Nucleus accumbens (tissue), 56 donors: ENCODE measurements around the gene THSD4.
A peak's percentile ranks its signal among the peaks of the same experiment; 100 is the strongest.

Experiments
- DNase-seq, 56 donors: peaks; one replicate each; lab custom pipeline; 2025; lab: John Stamatoyannopoulos, UW

THSD4 gene

DNA sequence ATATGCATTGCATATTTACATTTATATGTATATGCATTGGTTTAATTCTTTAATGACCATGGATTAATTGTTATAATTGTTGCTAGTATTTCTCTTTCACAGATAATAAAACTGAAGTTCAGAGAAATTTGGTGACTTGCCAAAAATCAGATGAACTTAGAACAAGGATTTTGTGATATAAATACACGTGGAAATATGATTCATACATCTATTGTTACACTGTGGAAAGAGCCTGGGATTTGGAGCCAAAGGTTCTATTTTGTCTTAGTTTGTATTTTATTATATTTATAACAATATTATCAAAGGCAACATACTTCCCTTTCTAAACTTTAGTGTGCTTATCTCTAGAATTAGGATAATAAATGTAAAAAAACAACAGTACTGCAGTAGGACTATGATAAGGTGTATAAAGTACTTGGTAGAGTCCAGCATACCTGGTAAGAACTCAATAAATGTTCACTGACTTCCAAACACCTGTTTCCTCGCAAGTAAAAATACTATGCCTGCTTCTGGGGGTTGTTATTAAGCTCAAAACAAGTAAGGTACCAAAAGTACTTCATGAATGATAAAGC is 342.9 kb downstream of the THSD4 start:
- DNase-seq = no peak

DNA sequence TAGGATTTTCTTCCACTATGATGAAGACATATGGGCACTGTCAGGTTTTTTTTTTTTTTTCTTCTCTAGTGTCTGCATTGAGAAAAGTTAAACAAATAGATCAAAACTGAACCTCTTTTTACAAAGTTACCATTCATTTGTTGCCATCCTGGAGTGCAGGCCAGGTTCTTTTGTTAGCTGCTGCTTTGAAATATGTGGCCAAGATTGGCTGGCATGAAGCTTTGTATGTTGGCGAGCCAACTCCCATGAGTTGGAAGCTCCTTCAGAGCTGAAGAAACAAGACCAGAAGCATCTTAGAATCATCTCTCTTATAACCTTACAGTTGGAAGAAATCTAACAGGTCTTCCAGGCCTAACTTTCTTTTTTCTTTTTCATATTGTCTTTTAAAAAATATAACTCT is 346.5 kb downstream of the THSD4 start:
- DNase-seq = peak in 6 of 56 donors; percentile 5 to 28 (median 18)

DNA sequence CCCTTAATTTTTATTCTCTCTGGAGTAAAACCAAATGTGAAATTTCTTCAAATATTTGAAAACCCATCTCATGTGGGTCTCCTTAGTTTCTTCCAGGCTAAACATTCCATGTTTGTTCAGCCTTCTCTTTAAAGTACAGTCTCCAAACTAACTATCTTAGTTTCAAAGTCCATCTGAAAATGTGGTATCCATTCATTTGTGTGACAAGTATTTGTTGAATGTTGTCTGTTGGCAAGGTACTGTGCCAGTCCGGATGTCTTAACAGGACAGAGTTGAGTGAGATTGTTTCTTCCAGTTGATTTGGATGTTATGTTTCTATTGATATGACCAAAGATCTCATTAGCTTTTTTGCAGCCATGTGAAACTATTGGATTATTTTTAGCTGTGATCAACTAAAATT is 347.4 kb downstream of the THSD4 start:
- DNase-seq = no peak

DNA sequence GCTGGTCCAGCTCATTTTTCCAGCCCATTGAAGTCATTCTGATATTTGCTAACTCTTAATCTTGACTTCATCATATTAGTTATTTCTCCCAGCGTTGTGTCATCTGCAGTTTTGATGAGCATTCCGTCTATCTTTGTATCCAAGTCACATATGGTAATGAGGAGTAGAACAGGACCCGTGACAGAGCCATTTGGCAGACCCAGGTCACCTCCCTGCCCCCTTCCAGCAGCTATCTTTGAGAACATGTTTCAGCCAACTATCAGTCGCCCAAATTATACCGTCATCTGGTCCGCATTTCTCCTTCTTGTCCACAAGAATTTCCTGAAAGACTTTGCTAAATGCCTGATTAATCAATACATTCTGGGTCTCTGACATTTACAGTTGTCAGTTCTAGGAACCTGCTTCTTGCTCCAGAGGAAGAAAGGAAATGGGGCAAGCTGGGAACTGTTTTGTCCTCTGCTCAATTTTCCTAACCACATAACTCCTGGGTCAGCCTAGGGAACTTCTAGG is 347.9 kb downstream of the THSD4 start:
- no peak for DNase-seq

DNA sequence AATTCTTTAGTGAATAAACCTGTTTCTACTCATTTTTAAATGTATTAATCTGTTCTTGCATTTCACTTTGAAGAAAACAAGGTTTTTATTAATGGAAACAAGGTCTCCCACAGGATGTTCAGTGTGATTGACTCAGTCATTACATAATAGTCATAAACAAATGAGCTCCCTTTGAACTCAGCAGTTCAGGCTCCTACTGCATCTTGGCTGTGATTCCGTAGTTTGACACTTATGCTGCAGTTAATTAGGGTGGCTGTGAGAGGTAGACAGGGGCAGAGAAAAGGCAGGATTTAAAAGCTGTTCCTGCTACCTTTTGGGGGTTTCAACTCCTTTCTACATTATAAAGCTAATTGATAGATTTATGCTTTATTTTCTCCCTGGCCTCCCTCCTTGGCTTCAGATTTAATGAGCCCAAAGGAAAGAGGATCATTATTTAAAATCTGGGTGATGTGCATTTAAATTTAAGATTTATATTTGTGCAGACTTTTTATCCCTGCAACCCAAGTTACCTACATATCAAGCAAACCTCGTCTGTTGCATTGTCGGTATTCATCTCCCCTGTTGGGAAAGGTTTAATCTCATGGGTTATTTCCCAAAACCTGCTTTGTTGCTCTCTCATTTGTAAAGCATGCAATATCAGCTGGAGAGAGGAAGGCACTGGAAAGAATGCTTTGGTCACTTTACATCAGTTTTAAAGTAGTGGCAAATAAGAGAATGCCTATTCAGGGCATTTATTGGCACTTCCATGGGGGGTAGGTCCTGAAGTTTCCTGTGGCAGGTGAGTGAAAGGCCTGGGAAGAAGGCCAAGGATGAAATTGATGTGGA is 350.1 kb downstream of the THSD4 start:
- peak in 6 of 56 donors; percentile 2 to 36 (median 18) for DNase-seq

DNA sequence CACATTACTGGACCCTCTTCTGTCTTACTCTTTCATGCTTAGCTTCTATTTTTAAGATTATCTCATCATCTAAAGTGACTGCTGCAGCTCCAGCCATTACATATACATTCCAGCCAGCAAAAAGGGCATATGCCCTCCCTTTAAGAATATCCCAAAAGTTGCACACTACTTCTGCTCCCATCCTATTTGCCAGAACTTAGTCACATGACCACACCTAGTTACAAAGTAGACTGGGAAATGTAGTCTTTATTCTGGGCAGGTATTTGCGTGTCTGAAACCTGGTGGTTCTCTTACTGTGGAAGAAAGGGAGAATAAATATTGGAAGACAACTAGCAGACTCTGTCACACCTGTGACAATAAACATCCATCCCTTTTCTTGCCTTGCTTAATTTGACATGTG is 353.4 kb downstream of the THSD4 start:
- no peak for DNase-seq

DNA sequence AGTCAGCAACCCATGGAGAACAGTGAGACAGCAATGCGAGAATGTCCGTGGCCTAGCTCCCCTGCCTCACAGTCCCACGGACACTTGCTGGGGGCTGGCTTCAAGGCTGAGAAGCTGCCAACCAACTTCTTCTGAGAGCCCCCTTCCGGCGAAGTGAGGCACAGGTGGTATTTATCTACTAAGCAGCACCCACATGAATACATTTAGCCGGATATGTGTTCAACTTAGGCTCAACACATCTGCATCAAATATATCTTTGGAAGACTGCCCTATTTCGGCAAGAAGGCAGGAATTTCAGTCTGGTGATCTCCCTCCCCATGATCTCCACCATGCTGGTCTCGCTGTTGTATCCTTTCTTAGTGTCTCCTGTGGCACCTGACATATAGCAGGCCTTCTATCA is 354.1 kb downstream of the THSD4 start:
- no peak for DNase-seq

DNA sequence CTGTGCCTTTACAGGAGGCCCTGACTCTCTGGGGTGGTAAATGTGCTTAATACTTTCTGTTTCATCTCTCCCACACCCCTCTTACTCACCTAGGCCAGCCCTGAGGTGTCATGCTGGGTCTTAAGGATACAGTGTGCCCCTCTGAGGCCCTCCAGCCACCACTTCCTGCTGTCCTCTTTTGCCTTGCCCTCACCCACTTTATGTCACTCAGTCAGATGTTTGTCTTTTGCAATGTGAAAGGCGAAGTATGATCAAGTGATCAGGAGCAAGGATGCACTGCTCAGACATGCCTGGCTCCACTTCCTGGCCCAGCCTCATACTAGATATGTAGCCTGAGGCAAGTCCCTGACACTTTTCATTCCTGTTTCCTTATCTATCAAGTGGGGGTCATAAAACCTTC is 356.1 kb downstream of the THSD4 start:
- DNase-seq = no peak

DNA sequence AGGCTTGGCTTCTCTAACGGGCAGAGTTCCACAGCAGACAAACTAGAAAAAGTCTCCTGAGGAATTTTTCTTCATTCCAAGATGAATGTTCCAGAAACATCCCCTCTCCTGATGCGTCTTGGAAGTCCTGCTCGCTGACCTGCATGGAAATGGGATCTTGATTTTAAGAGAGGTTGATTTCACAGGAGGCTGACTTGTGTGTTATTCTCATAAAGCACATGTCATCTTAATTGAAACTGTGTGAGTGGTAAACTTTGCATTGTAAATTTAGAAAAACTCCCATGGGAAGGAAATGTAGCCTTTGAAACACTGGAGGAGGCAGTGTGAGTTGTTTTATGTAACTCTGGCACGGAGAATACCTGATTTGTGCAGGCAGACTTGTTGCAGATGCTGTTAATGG is 357.3 kb downstream of the THSD4 start:
- peak in 8 of 56 donors; percentile 1 to 27 (median 12) for DNase-seq

DNA sequence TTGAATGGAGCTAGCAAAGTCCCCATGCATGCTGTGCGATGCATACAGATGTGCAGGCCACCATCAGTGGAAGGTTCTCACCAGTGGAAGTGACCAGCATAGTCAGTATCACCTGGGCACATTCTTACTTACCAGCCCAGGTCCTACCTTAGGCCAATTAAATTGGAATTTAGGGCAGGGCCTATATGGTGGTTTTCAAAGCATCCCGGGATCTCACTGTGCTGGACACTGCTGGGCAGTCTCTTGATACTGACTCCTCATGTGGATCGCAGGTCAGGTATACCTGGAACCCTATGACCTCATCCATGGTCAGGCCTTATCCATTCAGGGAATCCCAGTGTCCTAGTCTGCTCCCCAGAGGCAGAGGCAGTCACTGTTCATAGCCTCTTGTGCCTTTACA is 358.5 kb downstream of the THSD4 start:
- DNase-seq = no peak

DNA sequence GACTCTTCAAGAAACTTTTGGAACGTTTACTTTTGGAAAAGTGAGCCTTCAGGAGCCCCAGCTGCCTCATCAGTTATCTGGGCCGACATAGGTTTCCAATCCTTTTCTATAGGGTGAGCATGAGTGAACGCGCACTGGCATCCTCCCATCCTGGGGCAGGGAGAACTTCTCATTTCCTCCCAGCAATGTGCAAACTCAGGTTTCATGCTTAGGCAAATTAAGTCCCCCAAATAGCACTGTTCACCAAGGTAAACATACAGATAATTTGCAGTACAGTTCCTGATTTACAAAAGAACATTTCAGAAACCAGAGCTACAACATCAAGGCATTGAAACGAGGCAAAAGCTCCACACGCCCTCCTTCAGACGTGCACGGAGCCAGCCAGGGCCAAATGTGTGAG is 361.6 kb downstream of the THSD4 start:
- no peak for DNase-seq

DNA sequence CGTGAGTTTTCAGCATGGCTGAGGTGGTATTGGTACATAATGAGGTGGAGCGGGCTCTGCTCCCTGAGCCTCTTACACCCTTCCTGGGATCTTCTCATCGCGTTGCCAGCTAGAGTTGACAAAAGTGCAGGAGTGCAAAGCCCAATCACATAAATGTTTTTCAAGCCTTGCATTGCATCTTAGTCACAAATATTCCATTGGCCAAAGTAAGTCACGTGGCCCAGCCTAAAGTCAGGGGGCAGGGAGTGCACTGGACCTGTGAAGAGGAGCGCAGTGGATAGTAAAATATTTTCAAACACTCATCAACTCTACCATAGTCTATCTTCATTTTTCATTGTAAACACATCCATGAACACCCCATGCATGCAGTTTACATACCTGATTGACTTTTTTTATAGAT is 365.3 kb downstream of the THSD4 start:
- DNase-seq = no peak

DNA sequence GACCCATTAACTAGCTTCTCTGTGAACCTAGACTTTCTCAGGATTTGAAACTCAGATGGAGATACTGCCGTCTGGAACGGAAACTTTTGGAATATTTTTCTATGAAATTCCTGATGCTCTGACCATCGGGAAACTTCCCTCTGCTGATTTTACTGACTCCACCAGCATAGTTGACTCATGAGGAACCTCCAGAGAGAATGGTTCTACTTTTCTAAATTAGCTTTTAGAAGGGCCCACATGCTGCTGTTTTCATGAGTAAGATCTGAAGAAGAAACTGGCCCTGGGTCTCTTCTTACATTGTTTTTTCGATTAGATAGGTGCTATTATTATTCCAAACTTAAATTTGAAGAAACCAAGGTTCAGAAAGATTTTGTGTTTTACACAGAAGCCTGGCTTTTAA is 368.8 kb downstream of the THSD4 start:
- DNase-seq = no peak

DNA sequence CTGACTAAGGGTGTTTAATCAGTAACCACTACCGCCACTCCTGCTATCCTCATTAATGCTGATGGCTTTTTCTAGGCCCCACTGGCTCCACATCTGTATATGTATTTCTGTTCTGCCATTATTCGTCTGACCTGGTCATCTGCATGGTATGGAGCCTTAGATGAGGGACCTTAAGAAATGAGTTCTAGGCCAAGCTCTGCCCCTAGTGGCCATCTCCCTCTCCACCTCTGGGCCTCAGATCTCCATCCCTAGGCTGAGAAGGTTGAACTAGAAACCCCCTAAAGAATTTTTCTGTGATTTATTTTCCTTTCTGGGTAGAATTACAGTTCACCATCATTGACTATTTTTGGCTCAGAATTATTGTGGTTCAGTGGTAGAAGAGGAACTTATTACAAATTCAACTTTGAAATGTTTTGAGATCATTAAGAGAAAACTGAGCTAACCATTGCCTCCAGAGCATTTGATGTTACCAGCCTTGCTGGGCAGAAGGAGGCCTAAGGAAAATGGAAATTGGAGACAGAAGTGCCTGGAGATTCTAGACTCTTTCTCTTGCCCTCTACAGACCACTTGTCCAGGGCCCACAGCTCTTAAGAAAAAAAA is 369.9 kb downstream of the THSD4 start:
- no peak for DNase-seq

DNA sequence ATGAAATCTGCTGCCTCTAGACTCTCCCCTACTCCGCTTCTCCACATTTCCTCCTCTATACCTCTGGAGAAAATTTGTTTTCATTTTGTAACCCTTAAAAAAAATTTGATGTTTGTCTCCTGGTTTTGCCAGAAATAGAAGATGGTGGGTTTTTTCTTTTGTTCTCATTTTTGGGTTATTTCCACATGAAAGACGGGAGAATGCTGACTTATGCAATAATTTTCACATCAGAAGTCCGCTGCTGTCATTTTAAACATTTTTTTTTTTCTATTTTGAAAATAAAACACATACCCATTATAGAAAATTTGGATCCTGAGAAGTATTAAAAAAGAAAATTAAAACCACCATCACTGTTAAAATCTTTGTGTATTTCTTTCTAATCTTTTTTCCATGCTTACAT is 374.3 kb downstream of the THSD4 start:
- no peak for DNase-seq

DNA sequence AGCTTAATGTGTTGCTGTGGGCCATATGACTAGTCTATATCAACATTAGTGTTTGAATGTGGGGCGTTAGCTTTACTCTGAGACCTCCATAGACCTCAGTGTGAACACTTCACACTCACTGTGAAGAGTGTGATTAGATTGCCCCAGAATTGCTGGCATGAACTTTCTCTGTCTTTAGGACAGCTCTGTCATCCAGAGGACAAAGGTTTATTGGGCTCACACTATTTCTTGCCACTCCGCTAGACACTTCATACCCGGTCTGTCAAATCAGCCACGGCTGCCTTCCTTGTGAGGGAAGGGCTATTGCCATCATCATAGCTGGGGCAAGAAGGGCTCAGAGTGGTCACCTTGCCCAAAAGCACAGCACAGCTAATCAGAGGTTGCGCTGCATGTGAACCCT is 378.3 kb downstream of the THSD4 start:
- no peak for DNase-seq

DNA sequence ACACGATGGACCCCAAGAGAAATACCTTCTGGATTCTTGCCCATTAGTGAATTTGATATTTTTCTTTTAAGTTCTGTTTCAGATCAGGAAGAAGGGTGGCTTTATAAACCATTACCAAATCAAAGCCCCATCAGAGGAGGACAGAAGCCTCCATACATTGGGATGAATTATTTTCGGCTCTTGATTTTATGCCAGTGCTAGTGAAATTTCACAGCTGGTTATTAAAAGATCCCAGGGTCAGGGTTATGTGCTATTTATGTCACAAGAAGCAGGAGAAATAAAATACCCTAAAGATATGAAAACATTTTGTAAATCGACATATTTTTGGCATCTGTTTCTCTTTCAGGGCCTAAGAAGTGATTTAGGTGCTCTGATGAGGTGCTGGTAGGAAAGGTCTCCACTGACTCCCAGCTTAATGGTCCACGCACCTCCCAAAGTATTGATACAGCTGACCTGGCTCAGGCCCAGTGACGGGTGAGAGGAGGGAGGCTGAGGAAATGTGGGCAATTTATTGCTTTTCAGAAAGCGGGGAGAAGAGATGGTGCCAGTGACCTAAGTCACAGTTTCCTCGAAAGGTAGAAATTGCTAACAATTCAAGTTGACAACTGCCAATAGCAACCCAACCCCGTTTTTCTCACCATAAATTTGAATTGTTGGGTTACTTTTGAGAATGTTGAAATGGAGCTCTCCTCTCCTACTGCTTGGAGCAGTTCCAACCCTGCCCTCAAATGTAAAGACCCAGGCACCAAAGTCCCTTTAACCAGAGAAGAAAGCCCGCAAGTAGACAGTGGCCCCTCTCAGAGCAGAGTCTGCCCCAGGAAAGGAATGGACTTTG is 379.5 kb downstream of the THSD4 start:
- no peak for DNase-seq

DNA sequence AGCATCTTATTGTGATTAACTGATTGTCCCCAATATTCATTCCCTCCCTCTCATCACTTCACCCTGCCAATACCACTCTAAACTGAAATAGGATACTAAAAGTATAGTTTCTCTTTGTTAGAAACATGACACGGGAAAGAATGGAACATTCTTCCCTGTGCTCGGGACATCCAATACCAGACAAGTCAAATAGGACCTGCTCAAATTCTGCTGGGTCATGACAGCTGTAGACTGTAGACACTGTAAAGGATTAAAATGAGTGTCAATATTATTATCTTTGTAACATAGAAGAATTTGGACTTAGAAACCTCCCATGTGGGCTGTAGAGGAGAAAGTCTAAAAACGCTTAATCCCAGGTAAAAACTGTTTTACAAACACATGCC is 380.1 kb downstream of the THSD4 start:
- no peak for DNase-seq

DNA sequence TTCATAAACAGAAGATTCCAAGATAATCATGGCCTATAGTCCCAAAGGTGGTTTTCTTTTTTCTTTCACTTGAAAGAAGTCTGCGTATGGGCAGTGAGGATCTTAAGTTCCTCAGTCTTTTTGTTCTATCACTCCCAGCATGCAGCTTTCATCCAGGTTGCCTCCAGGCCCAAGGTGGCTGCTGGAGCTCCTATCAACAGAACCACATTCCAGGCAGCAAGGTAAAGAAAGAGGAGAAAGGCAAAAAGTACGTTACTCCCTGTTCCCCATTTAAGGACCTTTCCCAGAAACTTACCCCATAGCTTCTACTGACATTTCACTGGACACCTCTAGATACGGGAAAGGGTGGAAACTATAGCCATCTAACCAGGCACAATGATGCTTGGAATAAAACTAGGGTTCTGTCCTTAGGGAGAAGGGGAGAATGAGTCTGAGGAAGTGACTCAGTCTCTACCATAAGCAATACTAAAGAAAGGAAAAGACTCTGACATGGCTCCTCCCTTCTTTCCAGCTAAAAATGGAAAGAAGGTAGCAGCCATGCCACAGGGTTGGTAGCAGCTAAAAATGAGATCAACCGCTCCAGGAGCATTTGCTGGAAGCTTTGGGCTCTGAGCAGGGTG is 381.2 kb downstream of the THSD4 start:
- no peak for DNase-seq

DNA sequence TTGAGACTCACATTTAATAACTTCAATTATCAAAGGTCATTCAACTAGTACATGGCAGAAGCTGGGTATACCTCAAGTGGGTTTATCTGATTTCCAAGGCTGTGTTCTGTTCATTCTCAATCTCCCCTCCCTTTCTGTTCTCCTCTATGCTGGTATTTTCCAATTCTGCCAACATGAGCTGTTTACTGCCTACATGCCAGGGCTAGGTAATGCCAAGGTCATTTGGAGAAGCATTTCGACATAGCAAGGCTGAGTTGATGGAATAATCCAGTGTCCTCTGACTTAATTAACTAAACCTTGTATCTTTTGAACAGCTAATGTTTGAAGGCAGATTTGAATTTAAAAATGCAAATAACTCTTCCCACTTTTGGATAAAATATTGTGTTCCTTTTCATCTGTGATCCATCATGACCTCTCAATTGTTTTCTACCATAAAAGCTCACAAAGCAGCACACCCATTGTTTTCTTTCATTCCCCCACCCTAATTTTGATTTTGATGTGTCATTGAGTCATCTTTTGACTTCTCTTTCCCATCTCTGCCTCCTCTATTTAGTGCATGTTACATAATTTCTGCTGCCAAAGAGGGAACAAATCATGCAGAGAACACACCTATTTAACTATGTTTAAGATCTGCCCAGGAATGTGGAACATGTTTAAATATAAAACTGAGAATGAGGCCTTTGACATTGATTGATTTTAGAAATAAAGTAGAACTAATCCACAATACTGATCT is 386.2 kb downstream of the THSD4 start:
- peak in 1 of 56 donors; percentile 1 for DNase-seq
